GM19239 (cell line): Measurements from ENCODE around the gene PTPRG.
"Not testable (repeated sequence)": the region's sequence is repeated elsewhere in the genome, so short reads cannot be mapped to it uniquely, and the experiment has no call there.

Source experiments
- DNase-seq: peaks from one replicate; pipeline ENCODE4 v3.0.0; 2011; ENCODE audit warnings: low spot score; ENCODE audit not compliant: insufficient read length
- FAIRE-seq: peaks from 2 replicates; lab custom pipeline; 2011; peaks lifted over from hg19 to GRCh38; lab: Jason Lieb, UNC

Gene PTPRG

DNA sequence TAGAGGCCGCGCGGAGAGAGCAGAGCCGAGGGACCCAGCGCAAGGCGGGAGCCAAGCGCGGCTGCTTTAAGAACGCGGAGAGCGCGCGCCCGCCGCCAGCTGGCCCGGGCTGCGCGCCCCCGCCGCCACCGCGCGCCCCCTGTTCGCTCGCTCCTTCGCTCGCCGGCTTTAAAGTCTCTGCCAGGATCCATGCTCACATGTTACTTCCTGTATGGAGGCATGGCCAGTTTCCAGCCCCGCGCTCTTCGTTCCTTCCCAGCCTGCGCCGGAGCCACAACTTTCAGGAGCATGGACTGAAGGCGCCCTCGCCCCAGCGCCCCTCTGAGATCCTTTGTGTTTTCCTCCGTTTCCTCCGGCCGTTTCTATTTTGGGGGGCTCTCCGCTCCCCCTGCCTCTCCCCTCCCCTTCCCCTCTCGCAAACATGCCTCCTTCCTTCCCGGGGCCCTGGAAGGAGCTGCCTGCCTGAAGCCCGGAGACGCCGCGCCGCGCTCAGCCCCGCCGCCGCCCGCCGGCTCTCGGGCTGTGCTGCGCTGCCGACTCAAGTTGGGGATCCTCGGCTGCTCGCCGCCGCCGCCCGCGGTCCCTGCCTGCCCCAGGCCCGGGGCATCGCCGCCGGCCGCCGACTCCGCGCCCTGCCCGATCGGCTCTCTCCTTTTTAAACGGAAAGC is at the start of gene PTPRG:
TSS of gene PTPRG (plus strand) at position 198 of the 668 bp plus-strand sequence. CDS start 717 bp downstream, outside the sequence.
- DNase-seq: peak; percentile 38
- FAIRE-seq: peak; percentile 54

DNA sequence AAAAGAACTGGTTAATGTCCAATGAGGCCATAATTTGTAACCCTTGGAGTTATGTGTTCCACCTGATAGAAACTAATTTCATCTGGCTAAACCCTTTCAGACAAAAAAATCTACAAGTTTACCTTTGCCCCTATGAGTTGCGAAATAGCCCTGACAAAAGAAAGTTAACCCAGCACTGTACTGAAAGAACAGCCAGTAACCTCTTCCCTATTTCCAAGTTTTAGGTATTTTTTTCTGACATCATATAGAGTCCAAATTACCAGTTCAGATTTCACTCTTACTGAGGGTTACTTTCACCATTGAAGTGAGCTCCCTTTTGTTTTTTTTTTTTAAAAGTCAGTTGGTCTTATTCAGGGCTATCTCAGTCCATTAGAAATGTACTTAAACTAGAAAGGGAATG is 42.8 kb upstream of the PTPRG start:
- no peak for DNase-seq
- peak; percentile 18 for FAIRE-seq

DNA sequence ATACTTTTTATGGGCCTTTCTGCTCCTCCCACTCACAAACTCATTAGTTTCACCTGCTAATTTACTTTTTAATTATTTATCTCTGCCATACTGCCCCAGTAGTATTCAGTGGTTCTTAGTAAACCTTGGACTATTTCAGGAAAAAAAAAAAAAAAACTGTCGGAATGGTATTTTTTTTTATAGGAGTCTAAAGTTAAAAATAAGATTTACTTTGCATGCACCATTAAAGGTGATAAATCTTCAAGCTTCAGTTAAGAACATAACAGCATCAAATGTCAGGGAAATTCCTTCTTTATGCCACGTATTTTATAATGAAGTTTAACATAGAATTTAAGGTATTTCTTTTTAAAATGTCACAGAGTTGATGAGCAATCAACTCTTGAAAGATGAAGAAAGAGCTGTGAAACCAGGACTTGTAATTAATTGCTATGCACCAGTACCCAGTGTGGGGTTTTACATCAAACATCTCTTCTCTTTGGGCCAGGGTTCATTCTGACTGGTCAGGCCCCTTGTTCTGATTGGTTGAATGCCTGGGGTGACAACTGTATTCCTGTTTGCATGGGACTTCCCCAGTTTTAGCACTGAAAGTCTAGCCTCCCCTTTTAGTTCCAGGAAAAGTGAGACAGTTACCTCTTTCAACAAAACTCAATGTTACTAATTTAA is 40.3 kb upstream of the PTPRG start:
- peak; percentile 87 for FAIRE-seq
- peak; percentile 41 for DNase-seq

DNA sequence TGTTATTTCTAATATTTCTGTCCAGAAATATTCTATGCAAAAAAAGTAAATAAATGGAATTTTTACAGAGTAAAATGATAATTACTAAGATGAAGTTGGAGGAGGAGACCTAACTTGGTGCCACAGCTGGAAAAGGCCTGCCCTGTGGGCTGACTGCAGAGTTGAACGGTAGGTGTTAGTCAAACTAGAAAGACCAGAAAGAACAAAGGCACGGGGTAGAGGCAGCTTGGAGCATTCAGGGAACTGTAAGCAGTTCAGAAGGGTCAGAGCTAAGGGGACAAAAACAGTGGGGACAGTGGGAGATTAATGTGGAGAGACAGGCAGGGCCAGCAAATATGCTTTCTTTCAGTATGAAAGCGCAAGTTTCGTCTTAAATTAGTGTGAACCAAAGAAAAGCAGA is 39.3 kb upstream of the PTPRG start:
- no peak for FAIRE-seq

DNA sequence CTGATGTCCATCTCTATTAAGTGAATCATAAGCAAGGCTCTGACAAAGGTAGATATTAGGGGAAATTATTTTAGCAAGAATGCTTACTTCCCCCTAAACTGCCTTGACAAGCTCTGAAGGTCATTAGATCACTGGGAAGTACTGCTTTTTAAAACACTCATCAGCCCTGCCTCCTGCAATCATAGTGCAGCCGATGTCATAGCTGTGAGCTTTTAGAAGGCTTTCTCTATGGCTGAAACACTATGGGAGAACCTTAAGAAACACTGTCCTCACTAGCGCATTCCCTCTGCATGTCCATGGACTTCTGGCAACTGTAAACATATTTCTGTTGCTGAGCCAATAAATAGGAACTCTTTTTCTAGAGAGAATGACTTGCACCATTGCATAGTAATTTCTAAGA is 38.7 kb upstream of the PTPRG start:
- DNase-seq (no peak), FAIRE-seq (no peak)

More for the DNA sequence above, 39.3 kb upstream of the PTPRG start:
- DNase-seq: no peak

DNA sequence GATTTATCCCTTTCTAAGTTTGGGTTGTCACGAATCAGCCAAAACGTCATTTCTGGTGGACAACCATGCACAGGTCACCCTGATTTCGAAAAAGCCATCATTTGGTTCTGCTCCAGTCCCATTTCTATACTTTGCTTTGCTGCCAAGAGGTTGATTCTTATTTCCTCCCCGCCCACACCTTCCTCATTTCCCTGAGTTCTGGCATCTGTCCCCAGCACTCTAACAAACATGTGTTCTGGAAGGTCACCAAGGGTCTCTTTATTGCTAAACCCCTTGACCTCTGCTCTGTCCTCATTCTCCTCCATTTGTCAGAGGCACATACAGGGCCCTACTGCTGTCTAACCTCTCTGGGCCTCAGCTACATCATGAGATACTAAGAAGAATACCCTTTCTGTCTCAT is 36.4 kb upstream of the PTPRG start:
- DNase-seq (no peak), FAIRE-seq (no peak)

DNA sequence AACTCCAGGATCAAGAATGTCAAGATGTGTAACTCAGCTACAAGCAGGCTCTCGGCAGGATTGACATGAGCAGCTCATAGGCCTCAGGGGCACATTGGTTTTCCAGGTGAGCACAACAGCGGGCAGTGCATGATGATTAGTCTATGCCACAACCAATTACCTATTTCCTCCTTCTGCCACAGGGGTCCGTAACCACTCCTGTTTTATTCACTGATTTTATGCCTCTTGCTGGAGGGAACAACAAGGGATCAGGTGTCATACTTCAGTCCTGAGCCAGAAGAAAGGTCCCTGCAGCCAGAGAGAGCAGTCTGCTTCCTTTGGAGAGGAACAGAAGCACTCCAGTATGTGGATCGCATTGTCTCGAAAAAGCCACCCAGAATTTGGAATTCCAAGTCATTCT is 35.1 kb upstream of the PTPRG start:
- FAIRE-seq (no peak), DNase-seq (no peak)

DNA sequence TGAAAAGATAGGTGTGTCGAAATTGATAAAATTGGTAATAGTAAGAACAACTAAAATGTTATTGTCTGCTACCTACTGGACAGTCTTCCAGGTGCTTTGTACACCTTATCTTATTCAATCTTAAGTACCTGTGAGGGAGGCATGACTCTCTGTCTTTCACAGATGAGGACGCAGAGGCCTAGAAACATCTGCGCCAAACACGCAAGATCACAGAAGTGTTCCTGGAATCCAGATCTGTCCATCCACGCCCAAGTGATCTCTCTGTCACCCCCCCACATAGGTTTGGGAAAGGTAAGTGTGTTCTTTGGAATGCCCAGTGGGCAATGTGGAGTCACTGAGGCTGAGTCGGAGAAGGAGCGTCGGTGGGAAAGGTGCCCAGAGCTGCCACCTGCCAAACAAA is 34.4 kb upstream of the PTPRG start:
- FAIRE-seq (no peak), DNase-seq (no peak)

DNA sequence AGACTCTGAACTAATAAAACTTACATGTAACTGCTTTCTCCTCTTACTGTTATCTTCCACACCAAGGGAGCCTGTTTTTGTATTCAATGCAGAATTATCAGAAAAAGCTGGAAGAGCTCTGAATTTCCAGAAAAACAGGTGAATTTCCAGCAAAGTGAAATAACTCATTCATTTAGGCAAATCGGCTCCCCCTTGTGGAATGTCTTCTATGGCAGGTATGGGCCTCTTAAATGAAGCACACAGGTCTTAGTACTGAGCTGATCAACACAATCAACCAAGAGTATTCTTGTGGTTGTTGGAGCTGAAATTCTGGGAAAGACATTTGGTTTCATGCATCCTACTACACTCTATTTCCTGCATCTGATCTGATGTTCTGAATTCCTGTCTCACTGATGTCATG is 31.0 kb upstream of the PTPRG start:
- peak; percentile 64 for FAIRE-seq

DNA sequence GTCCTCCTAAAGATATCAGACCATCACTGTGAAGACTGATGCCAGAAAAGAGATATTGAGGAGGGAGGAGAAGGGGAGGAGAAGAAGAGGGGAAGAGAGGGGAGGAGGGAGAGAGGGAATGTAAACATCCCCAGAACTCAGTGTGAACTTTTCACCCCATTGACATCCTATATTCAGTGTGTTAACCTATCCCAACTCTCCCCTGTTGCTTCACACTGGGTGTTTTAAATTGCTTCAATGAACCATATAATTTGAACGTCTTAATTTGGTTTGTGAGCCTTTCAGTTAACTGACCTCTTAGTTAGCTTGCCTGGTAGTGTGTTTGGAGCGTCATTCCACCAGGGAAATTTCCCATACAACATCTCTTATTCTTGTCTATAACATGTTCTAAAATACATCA is 29.8 kb upstream of the PTPRG start:
- no peak for DNase-seq
- FAIRE-seq: no peak

More for the DNA sequence above, 31.0 kb upstream of the PTPRG start:
- no peak for DNase-seq

DNA sequence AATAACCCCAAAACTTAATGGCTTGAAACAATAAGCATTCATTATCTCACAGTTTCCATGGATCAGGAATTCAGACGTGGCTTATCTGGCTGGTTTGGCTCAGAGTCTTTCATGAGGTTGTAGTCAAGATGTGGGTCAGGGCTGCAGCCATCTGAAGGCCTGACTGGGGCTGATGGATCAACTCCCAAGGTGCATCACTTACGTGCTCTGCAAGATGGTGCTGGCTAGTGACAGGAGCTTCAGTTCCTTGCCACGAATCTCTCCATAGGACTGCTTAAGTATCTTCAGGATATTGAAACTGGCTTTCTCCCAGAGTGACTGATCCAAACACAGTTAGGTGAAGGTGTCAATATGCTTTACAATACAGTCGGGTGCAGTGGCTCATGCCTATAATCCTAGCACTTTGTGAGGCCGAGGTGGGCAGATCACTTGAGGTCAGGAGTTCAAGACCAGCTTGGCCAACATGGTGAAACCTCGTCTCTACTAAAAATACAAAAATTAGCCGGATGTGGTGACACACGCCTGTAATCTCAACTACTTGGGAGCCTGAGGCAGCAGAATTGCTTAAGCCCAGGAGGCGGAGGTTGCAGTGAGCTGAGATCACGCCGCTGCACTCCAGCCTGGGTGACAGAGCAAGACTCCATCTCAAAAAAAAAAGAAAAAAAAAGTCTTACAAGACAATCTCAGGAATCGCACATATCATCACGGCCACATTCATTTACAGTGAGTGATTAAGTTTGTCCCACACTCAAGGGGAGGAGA is 28.5 kb upstream of the PTPRG start:
- no peak for DNase-seq
- no peak for FAIRE-seq

DNA sequence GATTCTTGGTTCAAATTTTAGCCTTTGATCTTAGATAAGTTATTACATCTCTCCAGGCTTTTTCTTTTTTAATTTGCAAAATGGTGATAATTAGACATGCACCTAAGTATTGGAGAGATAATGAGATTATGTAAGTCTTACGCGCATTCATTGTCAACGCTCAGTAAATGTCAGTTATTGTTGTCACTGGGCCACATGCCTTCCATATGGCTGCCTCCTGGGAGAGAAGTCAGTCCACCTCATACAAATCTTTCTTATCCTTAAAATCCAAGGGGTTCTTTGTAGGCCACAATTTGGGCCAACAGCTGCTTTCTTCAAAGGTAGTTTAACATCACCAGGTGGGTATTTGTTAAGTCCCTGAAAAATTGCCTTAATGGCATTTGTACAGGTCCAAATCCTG is 25.5 kb upstream of the PTPRG start:
- no peak for DNase-seq
- FAIRE-seq: no peak

DNA sequence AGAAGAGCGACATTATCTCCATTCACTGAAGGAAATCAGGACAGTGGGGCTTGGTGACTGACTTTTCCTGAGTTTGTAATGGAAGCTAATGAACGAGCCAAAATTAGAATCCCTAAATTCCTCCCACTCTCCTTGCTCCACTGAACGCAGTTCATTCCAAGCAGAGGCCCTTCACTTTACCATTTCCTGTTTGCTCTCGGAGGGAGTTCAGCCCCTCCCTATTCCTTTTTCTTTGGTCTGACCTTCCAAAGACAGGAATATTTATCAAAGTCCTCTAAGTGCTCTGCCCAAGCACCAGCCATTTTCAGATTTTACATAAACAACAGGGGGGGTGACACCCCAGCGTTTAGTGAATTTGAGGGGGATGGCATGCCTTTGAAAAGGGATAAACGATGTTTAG is 24.0 kb upstream of the PTPRG start:
- FAIRE-seq (no peak), DNase-seq (no peak)

DNA sequence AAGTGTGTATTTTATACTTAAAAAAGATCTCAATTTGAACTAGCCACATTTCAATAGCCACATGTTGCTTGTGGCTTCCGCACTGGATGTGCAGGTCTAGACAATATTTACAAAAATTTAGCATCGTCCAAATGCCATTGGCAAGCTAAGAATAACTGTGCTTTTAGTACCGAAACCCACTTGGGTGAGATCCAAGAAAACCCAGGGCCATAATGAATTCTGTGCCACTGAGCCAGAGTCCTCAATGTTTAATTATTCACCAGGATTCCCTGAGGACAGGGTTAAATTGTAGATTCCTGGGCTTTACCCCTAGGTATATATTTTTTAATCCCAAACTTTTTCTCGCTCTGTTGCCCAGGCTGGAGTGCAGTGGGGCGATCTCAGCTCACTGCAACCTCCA is 22.9 kb upstream of the PTPRG start:
- no peak for FAIRE-seq
- no peak for DNase-seq

DNA sequence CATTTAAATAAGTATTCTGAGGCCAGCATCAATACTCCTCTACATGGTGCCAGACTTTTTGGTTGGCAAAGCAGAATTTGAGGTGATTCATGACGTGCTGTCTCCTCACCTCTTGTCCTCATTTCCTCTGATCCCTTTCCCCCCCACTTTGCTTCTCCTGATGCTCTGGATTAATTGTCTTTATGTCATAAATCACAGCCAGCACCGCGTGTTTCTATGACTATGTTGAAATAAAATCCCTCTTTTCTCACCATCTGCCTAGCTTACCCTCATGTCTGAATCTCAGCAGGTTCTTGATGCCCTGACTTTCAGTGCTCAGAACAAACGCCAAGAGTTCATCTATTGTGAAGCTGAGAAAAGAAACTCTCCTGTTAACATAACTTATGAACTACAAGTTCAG is 19.7 kb upstream of the PTPRG start:
- no peak for FAIRE-seq

DNA sequence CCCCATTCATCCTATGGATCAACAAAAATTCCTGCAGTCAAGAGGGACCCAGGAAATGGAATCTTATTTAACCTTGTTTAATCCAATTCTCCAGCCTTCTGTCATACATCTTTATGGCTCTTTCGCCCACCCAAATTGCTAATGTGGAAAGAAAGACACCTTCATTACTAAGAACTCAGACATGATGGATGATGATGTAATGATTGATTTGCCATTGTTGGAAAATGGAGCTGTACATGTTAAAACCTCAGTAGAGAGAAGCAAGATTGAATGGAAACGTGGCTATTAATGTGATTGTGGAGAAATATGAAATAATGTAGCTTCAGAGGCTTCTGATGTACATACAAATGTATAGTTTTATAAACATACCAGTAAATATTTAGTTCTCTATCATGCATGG is 15.7 kb upstream of the PTPRG start:
- DNase-seq (no peak), FAIRE-seq (no peak)

More for the DNA sequence above, 19.7 kb upstream of the PTPRG start:
- DNase-seq: no peak

DNA sequence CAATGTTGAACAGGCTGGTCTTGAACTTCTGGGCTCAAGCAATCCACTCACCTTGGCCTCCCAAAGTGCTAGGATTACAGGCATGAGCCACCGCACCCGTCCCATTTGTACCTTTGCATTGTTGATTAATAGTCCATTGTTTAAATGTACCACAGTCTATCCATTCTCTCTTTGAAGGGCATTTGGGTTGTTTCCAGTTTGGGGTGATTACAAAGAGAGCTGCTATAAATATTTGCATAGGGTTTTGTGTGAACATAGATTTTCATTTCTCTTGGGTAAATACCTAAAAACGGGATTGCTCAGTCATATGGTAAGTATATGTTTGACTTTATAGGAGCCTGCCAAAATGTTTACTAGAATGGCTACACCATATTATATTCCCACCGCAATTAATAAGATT is 13.7 kb upstream of the PTPRG start:
- DNase-seq: no peak
- no peak for FAIRE-seq

DNA sequence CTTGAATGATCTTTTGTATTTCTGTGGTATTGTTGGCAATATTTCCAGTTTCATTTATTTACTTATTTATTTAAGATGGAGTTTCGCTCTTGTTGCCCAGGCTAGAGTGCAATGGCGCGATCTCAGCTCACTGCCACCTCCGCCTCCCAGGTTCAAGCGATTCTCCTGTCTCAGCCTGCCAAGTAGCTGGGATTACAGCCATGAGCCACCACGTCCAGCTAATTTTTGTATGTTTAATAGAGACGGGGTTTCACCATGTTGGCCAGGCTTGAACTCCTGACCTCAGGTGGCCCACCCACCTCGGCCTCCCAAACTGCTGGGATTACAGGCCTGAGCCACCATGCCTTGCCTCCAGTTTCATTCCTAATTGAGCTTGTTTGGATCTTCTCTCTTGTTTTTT is 8.7 kb upstream of the PTPRG start:
- not testable (repeated sequence) for DNase-seq, FAIRE-seq

DNA sequence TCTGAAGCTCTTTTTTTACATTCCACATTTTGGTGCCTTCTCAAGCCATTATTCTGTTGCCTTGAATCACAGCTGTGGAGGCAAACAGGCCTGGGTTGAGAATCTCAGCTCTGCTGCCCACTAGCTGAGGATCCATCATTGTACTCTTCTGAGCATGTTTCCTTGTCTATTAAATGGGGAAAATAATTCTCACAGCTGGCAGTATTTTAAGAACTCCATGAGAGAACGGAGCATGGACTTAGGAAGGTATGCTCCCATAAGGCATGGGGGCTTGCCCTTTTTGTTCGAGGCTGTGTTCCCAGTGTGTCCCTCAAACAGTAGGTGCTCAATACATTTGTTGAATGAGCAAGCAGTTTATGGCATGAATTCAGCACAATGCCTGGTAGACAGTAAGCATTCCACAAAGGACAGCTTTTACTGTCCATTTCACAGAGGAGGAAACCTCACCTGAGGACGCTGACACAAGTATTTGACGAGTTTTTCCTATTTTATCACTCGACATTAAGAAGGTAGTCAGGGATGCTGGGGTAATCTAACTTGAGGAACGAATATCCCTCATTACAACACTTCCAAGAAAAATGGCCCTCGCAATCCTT is 2.1 kb upstream of the PTPRG start:
- no peak for FAIRE-seq
- no peak for DNase-seq

DNA sequence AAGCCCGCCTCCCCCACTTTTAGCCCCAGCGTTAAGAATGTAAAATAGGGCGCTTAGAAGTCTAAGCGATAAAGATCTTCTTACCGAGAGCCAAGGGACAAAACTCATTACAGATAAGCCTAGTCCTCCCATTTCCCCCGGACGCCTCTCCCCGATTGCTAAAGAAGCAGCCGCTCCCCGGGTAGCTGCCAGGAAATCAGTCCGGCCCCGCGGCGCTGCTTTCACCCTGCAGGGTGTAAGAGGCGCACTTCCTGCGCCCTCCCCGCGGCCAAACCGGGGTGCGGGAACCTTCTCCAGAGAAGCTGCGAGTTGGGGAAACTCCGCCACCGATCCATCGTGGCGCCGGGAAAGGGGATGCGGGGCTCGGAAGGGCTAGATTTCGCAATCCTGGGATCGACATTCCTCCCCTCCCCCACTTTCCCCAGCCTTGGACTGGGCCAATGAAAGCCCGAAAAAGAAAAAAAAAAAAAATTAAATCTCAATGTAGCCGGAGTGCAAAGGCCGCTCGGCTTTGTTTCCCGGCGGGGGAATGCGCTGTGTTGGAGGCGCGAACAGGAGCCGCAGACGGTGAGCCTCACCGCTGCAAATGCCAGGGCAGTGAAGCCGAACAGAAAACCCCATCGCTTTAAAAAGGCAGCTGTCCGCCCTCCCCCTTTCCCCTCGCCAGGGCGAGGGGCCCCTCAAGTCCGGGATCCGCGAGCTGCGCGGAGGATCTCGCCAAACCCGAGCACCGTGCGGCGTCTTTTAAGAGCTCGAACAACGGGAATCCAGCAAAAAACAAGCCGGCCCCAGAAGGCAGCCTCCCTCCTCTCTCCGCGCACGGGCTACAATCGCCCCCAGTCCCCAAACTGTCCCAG is 626 bp upstream of the PTPRG start:
- FAIRE-seq: no peak
- peak; percentile 75 for DNase-seq
